GM12878 (cell line): ENCODE measurements around the gene LRRC2. TPM values are rescaled to one million over a fixed set of nuclear protein-coding genes. Genes with fewer than 3 reads are reported as not detected.

Experiments used
- ATAC-seq: fragments of 200-7000 bp; cut with Tn5 transposase; 3 replicates; pipeline ENCODE4 v1.9.1; 2020; ENCODE audit warnings: mild to moderate bottlenecking, moderate library complexity
- BruUV-seq: library from RNA; stranded (reverse); fragments of 400-500 nt; replicated peaks from 2 replicates; lab custom pipeline; 2021; lab: Mats Ljungman, UMichigan
- CTCF ChIA-PET: fragments of 300-600 bp; sonication (Branson Sonifier 250); formaldehyde crosslinking; extraction: SDS; loops from one replicate; lab custom pipeline; 2021; ENCODE audit warnings: inconsistent platforms; lab: Yijun Ruan, JAX
- POLR2A ChIA-PET: fragments of 350-600 bp; formaldehyde crosslinking; extraction: SDS; loops from one replicate; lab custom pipeline; 2021; ENCODE audit warnings: inconsistent platforms; lab: Charles Lee
- RAD21 ChIA-PET: fragments of 300-600 bp; sonication (Branson Sonifier 250); formaldehyde crosslinking; loops from one replicate; lab custom pipeline; 2023; ENCODE audit warnings: antibody characterized with exemption; ENCODE audit not compliant: unreplicated experiment; lab: Charles Lee
- SMC1A ChIA-PET: fragments of 300-600 bp; sonication (Branson Sonifier 250); formaldehyde crosslinking; loops from one replicate; lab custom pipeline; 2023; ENCODE audit not compliant: unreplicated experiment, uncharacterized antibody; lab: Charles Lee
- DNase-seq: peaks from one replicate; pipeline ENCODE4 v3.0.0-alpha.2; 2011; ENCODE audit warnings: low read depth, low spot score
- FAIRE-seq: peaks from 3 replicates; lab custom pipeline; 2011; peaks lifted over from hg19 to GRCh38; lab: Jason Lieb, UNC
- H2AFZ ChIP-seq: 2 replicates; pipeline ENCODE4 v1.6.0; 2011; ENCODE audit warnings: low read depth, low read length, control low read depth; ENCODE audit not compliant: control insufficient read depth
- H3K27ac ChIP-seq: 2 replicates; pipeline ENCODE4 v1.5.1; 2011; ENCODE audit warnings: control low read depth; ENCODE audit not compliant: control insufficient read depth, insufficient read depth
- H3K27me3 ChIP-seq, 2 experiments: replicated peaks in 1 of 2; 2 replicates each; pipeline versions ENCODE4 v1.6.0 to v1.6.1; 2011; ENCODE audit warnings: low read length in 1 of 2; ENCODE audit not compliant: control insufficient read depth in 2 of 2, insufficient read depth in 2 of 2
- H3K36me3 ChIP-seq, 2 experiments: 2 replicates each; pipeline ENCODE4 v1.5.1; 2011; ENCODE audit warnings: low read length in 1 of 2; ENCODE audit not compliant: control insufficient read depth in 2 of 2, insufficient read depth in 2 of 2
- H3K4me1 ChIP-seq: 2 replicates; pipeline ENCODE4 v1.6.1; 2011; ENCODE audit warnings: mild to moderate bottlenecking, low read length, moderate library complexity, mixed read lengths; ENCODE audit not compliant: control insufficient read depth, insufficient read depth
- H3K4me2 ChIP-seq: 2 replicates; pipeline ENCODE4 v1.6.0; 2011; ENCODE audit warnings: control low read depth; ENCODE audit not compliant: control insufficient read depth, insufficient read depth
- H3K4me3 ChIP-seq: fragments of 200-600 bp; sonication (generic); 2 replicates; pipeline ENCODE4 v1.5.1; 2016
- H3K79me2 ChIP-seq: 2 replicates; pipeline ENCODE4 v1.6.0; 2011; ENCODE audit warnings: low read length; ENCODE audit not compliant: control insufficient read depth, insufficient read depth
- H3K9ac ChIP-seq: 2 replicates; pipeline ENCODE4 v1.8.0; 2011; ENCODE audit warnings: low read length, control low read depth, mixed read lengths; ENCODE audit not compliant: control insufficient read depth, insufficient read depth
- H3K9me3 ChIP-seq: replicated peaks from 3 replicates; pipeline ENCODE4 v1.5.1; 2011; ENCODE audit warnings: mild to moderate bottlenecking, low read length; ENCODE audit not compliant: control insufficient read depth, insufficient read depth
- H4K20me1 ChIP-seq: 2 replicates; pipeline ENCODE4 v1.6.0; 2011; ENCODE audit not compliant: control insufficient read depth, insufficient read depth
- EGR1 ChIP-seq, 2 experiments: IDR thresholded peaks; 1 replicate in 1 of 2; 2 replicates in 1 of 2; pipeline ENCODE4 v1.6.1; 2011 to 2012; ENCODE audit warnings: low read depth in 2 of 2, low read length in 2 of 2, borderline replicate concordance in 1 of 2, mild to moderate bottlenecking in 1 of 2, moderate library complexity in 1 of 2
- WGBS: methylation state at CpG from one replicate; pipeline ENCODE4 v1.1.6; 2016; ENCODE audit warnings: low lambda C conversion rate; ENCODE audit not compliant: insufficient replicate concordance, insufficient coverage; ENCODE audit errors: missing lambda C conversion rate; 5-methylcytosine and 5-hydroxymethylcytosine counted together
- in situ Hi-C: fragments of 300-500 bp; cut with MboI; formaldehyde crosslinking; loops from 9 replicates; pipeline ENCODE4 v1.14.3; 2018; ENCODE audit warnings: mixed read lengths
- intact Hi-C: fragments of 100-400 bp; cut with micrococcal nuclease; formaldehyde crosslinking; loops from one replicate; pipeline ENCODE4 v1.14.2; 2022; ENCODE audit not compliant: unreplicated experiment
- polyA plus RNA-seq, 11 experiments: library from polyadenylated mRNA; depleted of rRNA in 4 of 11; unstranded in 6 of 11; stranded (reverse) in 5 of 11; fragments of >200 nt; fragmentation: Nextera tagmentation in 4 of 11; fragmentation: Illumina TruSeq in 1 of 11; extraction: Ambion mirVana in 4 of 11; extraction: Trizol in 1 of 11; gene quantifications; 1 replicate in 1 of 11; 2 replicates in 10 of 11; pipeline versions ENCODE4 v1.2.1 to v1.2.3, GENCODE V29; 2011 to 2016; ENCODE audit warnings: inconsistent platforms in 2 of 11, missing spikeins in 2 of 11, low read depth in 1 of 11
- total RNA-seq, 4 experiments: library from RNA; depleted of rRNA in 3 of 4; stranded (reverse); fragments of >200 nt in 3 of 4; fragmentation: Illumina TruSeq in 1 of 4; extraction: Trizol in 1 of 4; gene quantifications; 2 replicates each; pipeline versions ENCODE4 v1.2.1 to v1.2.3, GENCODE V29; 2013 to 2021
- TF ChIP-seq, protein P1 (sequence below): fragments of 450-650 bp; IDR thresholded peaks from 2 replicates; pipeline ENCODE4 v1.6.1; 2017; ENCODE audit warnings: low read depth, mild to moderate bottlenecking, moderate library complexity
- TF ChIP-seq, protein P2 (sequence below): fragments of 450-650 bp; IDR thresholded peaks from 2 replicates; pipeline ENCODE4 v1.6.1; 2016; ENCODE audit warnings: mild to moderate bottlenecking
- TF ChIP-seq, protein P3 (sequence below): IDR thresholded peaks from 2 replicates; pipeline ENCODE4 v1.6.1; 2012; ENCODE audit warnings: low read depth, low read length, improper control_type of control experiment

LRRC2 gene
- total and polyA plus RNA-seq, 10 of the 15 experiments (the other 5 are each of a cell fraction or from before 2014, with no cell fraction given): not detected

DNA sequence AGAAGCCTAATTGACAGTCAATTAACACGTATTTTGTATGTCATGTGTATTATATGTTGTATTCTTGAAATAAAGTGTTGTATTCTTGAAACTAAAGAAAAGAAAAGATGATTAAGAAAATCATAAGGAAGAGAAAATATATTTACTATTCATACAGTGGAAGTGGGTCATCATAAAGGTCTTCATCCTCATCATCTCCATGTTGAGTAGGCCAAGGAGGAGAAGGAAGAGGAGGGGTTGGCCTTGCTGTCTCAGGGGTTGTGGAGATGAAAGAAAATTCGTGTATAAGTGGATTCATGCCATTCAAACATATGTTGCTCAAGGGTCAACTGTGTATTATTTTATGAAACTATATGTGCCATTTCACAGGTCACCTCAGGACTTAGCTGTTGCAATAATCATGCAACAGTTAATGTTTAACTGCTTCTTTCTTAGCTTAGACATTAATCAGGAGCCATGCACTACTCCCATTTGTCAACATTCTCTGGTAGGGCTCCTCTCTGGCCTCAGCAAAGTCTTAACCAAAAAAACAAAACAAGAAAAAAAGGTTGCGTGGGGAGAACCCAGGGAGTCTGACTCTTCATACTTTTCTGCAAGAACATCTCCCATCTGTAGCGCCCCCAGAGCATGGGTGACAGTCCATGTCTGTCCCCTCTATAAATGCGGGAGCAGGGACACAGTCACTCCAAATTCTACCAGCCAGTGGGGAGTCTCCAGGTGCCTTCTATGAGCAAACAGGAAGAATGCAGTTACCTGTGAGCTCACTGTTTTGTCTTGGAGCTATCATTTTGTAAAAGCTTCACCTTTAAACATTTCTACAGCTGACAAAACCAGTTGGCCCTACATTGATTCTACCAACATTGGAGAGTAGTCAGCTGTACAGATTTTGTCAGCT, 19.9 kb upstream of the LRRC2 start (continued):
- no peak for TF ChIP-seq EGR1 (IDR thresholded peaks at IDR 0.05; ENCODE audit: borderline replicate concordance in 1 of 2, low read depth in 2 of 2, low read length in 2 of 2)
- TF ChIP-seq, protein P1, sequence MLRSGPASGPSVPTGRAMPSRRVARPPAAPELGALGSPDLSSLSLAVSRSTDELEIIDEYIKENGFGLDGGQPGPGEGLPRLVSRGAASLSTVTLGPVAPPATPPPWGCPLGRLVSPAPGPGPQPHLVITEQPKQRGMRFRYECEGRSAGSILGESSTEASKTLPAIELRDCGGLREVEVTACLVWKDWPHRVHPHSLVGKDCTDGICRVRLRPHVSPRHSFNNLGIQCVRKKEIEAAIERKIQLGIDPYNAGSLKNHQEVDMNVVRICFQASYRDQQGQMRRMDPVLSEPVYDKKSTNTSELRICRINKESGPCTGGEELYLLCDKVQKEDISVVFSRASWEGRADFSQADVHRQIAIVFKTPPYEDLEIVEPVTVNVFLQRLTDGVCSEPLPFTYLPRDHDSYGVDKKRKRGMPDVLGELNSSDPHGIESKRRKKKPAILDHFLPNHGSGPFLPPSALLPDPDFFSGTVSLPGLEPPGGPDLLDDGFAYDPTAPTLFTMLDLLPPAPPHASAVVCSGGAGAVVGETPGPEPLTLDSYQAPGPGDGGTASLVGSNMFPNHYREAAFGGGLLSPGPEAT: no peak

DNA sequence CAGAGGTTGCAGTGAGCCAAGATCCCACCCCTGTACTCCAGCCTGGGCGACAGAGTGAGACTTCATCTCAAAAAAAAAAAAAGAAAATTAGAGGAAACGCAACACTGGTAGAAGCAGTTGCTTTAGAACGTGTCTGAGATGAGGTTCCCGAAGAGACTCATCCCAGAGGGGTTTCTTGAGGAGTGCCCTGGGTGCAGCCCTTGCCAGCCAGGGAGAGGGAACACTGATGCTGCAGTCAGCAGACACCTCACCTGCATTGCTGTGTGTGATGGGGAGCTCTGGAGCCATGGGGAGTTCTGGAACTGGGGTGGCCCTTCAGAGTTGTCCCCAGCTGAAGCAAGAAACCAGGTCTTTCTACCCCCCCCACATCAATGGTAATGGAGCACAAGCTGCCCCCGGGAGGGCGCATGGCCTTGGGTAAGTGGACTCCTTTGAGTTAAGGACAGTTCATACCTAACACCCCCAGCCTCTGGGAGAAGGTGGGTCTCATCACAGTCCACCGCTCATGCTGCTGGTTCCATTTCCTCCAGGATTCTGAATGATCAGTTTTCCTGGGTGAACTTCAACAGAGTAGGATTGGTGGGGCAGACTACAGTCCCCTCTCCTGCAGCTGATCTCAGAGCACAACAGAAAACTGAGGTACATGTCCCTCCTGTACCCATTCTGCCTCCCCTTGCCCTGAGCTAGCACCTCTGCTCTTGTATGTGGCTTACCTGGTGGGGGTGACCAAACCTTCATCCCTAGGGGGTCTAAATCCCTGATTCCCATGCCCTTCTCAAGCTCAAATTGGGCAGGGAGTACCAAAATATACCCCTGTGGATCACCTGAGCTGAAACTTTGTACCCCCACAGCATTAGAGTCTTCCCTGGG, 18.7 kb upstream of the LRRC2 start:
- ChIA-PET CTCF (interaction anchor here (1.1 kb wide), 1 partner anchor 96 kb away, joined by 4 read pairs; no protein-coding TSS in a partner anchor), SMC1A (interaction anchor here (0.7 to 1.0 kb wide), 2 partner anchors 10 to 30 kb away, joined by 3 read pairs; no protein-coding TSS in a partner anchor), POLR2A (no interaction called here), RAD21 (interaction anchor here (1.3 kb wide), 1 partner anchor 96 kb away, joined by 5 read pairs; no protein-coding TSS in a partner anchor)
- intact Hi-C loops (no loop called here), in situ Hi-C loops (no loop called here)
- no peaks in the 10 kb centered on the region for H3K4me1 ChIP-seq
- DNase-seq (no peak), FAIRE-seq (no peak), ATAC-seq (no peak)
- H3K9me3 ChIP-seq: no peaks in the 10 kb centered on the region
- H3K27me3 ChIP-seq: peaks cover 0 to 3% of the 10 kb centered on the region in 2 experiments
- WGBS: 51% methylated on average over 7 of the region's 7 CpGs
- TF ChIP-seq, protein P2, sequence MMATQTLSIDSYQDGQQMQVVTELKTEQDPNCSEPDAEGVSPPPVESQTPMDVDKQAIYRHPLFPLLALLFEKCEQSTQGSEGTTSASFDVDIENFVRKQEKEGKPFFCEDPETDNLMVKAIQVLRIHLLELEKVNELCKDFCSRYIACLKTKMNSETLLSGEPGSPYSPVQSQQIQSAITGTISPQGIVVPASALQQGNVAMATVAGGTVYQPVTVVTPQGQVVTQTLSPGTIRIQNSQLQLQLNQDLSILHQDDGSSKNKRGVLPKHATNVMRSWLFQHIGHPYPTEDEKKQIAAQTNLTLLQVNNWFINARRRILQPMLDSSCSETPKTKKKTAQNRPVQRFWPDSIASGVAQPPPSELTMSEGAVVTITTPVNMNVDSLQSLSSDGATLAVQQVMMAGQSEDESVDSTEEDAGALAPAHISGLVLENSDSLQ: no peak
- TF ChIP-seq, protein P3, sequence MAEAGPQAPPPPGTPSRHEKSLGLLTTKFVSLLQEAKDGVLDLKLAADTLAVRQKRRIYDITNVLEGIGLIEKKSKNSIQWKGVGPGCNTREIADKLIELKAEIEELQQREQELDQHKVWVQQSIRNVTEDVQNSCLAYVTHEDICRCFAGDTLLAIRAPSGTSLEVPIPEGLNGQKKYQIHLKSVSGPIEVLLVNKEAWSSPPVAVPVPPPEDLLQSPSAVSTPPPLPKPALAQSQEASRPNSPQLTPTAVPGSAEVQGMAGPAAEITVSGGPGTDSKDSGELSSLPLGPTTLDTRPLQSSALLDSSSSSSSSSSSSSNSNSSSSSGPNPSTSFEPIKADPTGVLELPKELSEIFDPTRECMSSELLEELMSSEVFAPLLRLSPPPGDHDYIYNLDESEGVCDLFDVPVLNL: no peak
- BruUV-seq: no TSS peak
- no peak overlapping the region for H3K4me3 ChIP-seq
- H3K4me2 ChIP-seq: no peak overlapping the region
- H4K20me1 ChIP-seq: no peaks in the 10 kb centered on the region
- H3K36me3 ChIP-seq: no peaks in the 10 kb centered on the region
- H2AFZ ChIP-seq: no peak overlapping the region
- no peak overlapping the region for H3K9ac ChIP-seq
- no peaks in the 10 kb centered on the region for H3K79me2 ChIP-seq
- H3K27ac ChIP-seq: no peak overlapping the region
